GM21529 (cell line): ENCODE data around the gene HYAL1.
"Not testable (repeated sequence)": the region's sequence is repeated elsewhere in the genome, so short reads cannot be mapped to it uniquely, and the experiment has no call there.

ENCODE experiments used
- ATAC-seq: cut with Tn5 transposase; IDR thresholded peaks from one replicate; pipeline ENCODE4 v1.9.1; 2021; ENCODE audit not compliant: unreplicated experiment

The HYAL1 gene

DNA sequence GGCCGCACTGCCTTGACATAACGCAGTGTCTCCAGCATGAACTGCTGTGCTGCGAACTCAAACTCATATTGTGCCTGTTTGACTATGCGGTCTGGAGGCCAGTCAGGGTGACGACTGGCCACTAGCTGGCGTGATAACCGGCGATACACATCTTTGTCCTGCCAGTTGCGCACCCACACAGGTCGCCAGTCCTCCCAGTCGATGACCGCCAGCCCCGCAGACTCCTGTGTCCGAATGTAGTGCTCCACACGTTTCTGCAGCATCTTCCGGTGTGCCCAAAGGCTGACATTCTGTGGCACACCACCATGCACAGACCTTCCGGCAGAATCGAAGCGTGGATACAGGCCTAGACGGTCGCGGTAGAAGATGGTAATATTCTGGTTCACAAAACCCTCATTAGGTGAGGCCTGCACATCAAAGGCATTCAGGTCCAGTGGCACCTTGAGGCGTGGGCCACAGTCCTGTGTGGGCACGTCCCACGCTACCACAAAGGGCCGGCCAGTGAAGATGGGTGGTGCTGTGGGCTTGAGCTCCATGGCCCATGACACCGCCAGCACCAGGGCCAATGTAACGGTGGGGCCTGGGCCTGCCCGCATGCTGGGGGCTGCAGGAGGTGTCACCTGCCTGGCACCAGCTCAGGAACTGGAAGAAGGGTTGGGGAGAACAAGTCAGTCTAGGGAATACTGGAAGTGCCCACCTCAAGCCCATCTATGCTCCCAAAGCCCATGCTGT is 16.7 kb upstream of the HYAL1 start:
- ATAC-seq: no peak

GRCh38 chr3:50319181-50319893 is 16.0 kb upstream of the HYAL1 start:
- ATAC-seq: no peak

DNA sequence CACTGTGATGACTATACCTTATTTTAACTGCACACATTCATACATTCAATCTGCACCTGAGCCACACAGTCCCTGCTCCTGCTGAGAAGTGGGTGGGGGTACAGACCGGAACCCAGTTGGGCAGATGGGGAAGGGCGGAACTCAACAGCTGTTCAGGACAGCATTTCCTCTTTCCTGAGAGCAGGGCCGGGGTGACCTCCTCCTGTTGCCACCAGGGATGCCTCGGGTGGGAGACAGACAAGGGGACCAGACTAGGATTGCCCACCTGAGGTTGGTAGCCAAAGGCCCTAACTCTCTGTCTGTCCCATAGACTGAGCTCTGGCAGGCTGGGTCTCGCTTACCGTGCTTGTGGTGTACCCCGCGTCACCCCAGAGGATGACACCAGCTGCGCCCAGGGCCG is 15.2 kb upstream of the HYAL1 start:
- ATAC-seq: no peak

GRCh38 chr3:50318163-50318562 is 14.8 kb upstream of the HYAL1 start:
- ATAC-seq: no peak

- ATAC-seq: no peak
Measured at GRCh38 chr3:50317300-50317699, 13.9 kb upstream of the HYAL1 start.

DNA sequence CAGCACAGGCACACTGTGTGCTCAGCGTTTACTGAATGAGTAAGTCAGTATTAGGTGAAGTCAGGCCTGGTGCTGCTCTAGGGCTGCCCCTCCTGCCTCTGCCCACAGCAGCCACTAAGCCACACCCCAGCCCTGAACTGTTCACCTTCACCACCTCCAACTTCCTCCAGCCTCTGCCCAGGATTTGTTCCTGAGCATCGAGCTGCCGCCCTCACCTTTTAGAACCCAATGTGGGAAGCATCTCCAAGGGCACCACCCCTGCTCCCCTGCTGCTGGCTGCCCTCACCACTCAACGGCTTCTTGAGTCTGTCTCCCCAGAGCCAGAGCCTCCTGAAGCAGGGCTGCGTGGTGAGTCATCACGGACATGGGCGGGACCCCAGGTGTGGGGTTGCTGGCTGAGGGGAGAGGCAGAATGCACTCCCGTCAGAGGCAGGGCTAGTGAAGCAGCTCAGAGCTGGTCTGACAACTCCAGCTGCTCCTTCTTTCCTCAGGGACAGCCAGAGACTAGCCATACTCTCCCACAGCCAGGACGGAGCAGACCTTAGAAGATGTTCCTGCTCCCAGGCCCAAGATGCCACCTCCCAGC is 13.4 kb upstream of the HYAL1 start:
- no peak for ATAC-seq

DNA sequence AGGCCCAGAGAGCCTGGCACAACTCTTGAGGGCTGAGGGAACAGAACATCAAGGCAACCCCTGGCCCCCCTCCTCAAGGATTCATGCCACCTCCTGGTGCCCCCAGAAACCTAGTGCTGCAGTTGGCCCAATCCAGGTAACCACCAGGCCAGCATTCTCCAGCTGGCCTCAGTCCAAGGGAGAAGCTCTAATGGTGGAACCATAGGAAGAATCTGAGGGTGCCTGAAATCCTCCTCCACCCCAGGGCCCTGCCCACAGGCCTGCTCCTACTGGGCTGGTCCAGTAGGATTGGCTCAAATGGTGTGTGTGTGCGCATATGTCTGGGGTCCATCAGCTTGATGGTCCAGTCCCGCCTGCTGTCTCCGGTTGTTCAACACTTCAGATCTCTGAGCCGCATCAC is 11.4 kb upstream of the HYAL1 start:
- ATAC-seq: no peak

GRCh38 chr3:50314342-50314741 is 11.0 kb upstream of the HYAL1 start:
- no peak for ATAC-seq

DNA sequence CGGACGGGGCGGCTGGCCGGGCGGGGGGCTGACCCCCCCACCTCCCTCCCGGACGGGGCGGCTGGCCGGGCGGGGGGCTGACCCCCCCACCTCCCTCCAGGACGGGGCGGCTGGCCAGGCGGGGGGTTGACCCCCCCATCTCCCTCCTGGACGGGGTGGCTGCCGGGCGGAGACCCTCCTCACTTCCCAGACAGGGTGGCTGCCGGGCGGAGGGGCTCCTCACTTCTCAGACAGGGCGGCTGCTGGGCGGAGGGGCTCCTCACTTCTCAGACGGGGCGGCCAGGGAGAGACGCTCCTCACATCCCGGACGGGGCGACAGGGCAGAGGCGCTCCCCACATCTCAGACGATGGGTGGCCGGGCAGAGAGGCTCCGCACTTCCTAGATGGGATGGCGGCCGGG is 8.7 kb upstream of the HYAL1 start:
- not testable (repeated sequence) for ATAC-seq

DNA sequence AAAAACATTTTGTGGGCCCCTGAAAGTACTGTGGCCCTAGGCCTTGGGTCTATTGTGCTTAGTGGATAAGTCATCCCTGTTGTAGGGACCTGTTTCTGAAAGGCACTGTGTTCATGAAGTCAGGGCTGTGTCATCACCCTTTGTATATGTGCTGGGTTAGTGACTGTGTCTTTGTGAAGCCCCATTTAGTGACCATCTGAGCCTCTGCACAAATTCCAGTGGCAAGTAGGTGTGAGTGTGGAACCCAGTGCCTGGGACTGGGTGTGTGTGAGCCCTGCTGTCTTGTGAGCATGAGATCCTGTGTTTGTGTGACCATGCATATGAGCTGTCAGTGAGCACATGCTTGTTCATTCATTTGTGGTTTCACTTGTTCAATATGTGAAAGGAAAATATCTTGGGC is 1.2 kb upstream of the HYAL1 start:
- no peak for ATAC-seq

GRCh38 chr3:50302095-50303012 is 1.0 kb downstream of the HYAL1 start:
- no peak for ATAC-seq

GRCh38 chr3:50300681-50301254 is 2.6 kb downstream of the HYAL1 start:
- ATAC-seq: no peak

GRCh38 chr3:50299929-50300680 is 3.3 kb downstream of the HYAL1 start:
- ATAC-seq: no peak

GRCh38 chr3:50299638-50299928 is 3.8 kb downstream of the HYAL1 start:
- no peak for ATAC-seq

DNA sequence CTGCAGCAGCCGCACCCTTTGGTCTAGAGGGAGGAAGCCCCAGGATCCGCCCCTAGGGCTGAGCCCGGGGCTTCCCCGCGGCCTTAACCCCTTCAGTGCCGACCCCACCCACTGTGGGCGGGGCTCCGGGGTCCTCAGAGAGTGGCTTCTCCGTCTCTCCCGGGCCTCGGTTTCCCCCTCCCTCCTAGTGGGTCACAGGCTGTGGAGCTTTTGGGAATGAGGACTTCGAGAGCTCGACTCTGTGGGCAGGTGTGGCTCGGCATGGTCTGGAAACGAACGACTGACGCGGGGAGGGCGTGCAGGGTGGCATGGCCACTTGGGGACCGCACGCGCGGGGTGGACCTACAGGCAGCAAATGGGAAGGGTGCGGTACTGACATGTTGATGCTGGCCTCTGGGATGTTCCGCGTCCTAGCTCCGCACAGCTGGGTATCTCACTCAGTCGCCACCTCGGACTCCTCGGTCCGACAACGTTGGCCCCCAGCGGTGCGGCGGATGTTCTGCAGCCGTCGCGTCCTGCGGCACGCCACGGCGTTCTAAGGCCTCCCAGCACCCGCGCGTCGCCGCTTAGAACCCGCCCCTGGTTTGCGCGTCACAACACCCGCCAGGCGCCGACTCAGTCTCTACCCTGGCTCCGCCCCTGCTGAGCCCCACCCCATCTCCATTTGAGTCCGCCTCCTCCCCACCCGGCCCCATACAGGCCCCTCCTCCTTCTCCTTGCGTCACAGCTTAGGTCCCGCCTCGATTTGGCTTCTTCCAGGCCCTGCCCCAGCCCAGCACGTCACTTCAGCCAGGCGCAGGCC is 4.3 kb downstream of the HYAL1 start, which contains the start of the genes HYAL3 and NAA80:
HYAL3 (minus strand) TSS at position 570 of the 802 bp plus-strand sequence. CDS start 3,803 bp downstream, outside the sequence.
NAA80 (minus strand) TSS at position 570 of the 802 bp plus-strand sequence. CDS start 1,942 bp downstream, outside the sequence.
- peak; percentile 80 for ATAC-seq

DNA sequence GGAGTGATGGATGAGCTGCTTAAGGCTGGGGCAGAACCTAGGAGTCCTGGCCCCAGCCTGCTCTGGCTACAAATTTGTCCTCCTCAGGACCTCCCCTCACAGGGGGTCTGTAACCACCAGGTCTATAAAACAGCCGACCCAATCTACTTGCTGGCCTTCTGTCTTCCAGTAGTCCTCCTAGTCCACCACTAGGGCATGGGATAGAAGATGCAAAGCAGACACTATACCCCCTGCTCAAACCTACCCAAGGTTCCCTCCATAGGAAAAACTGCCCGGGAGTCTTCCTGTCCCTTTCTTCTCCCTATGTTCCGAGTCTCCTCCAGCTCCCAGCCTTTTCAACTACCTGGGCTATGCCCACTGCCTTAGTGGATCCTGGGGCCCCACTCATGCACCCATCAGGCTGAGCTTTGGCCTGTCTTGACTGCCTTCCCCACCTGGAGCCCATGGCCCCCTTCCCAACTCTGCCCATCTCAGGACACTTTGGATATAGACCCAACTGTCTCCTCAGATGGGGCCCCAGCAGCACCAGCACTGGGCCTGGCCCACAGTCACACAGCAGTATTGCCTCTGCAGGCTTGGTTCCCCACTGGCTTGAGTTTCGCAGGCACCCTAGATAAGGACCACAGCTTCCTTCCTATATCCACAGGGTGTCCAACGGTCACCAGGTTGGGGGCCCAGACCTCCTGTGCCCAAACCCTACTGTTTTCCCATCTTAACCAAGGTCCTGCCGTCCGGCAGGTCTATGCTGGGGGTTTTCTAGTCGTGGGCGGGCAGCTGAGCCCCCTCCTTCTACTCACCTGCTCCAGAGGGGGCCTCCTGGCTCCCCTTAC is 5.3 kb downstream of the HYAL1 start:
- ATAC-seq: no peak

- ATAC-seq: no peak
Measured at GRCh38 chr3:50297384-50297775, 6.0 kb downstream of the HYAL1 start.

DNA sequence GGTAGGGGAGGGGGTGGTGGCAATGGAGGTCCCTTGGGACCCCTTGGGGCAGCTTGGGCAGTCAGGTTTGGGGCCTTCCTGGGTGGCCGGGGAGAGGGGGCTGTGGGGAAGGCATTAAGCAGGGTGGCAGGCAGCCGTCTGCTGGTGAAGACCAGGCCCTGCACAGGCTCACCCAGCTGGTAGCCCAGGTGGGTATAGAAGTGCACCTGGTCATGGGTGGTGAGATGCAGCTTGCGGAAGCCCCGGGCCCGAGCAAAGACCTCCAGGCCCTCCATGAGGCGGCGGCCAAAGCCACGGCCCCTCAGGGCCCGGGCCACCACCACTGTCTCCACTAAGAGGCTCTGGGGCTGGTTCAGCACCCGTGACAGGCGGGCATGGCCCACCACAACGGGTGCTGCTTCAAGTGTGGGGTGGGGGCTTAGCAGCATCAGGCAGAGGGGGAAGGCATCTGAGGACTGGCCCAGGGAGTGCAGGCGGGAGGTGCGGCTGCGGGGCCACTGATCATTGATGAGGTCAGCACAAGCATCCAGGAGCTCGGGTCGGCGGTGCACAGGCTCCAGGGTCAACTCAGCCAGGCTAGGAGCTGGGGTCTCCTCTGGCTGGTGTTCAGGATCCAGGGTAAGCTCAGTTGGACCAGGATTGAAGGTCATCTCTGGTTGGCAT is 6.5 kb downstream of the HYAL1 start:
- ATAC-seq: no peak
